ENCODE results near the gene DDX56. TPM values are rescaled to one million over a fixed set of nuclear protein-coding genes. Genes with fewer than 3 reads are reported as not detected.

The DDX56 gene
- 10 to 100 TPM; 47.4 to 79.2 TPM for total RNA-seq

- Histone ChIP-seq H3K9me3 (no peaks in the 10 kb centered on the region), H3K36me3 (peaks cover 39% of the 10 kb centered on the region)
Measured at GRCh38 chr7:44573464-44574286, at the start of gene DDX56. Gene DDX56 (minus strand): TSS chr7:44573908. CDS start chr7:44573895, 13 bp downstream.

GRCh38 chr7:44622342-44623151 is 48.8 kb upstream of the DDX56 start:
- H3K9me3 ChIP-seq: no peaks in the 10 kb centered on the region
- peaks cover 12% of the 10 kb centered on the region for H3K36me3 ChIP-seq
- no peak for TF ChIP-seq CTCF (IDR thresholded peaks at IDR 0.05)
- no peak overlapping the region for H3K4me3 ChIP-seq
- DNase-seq (ENCODE audit: low spot score) (no peak), ATAC-seq (ENCODE audit: insufficient number of reproducible peaks, low FRiP score, low read depth) (no peak)
- H3K4me1 ChIP-seq (ENCODE audit: control insufficient read depth in 1 of 2, low read depth in 2 of 2): peaks cover 10 to 20% of the 10 kb centered on the region in 2 donors
- H3K27me3 ChIP-seq (replicated peaks; ENCODE audit: insufficient read depth): no peaks in the 10 kb centered on the region
- H3K27ac ChIP-seq: no peak overlapping the region

More at GRCh38 chr7:44573464-44574286, at the start of gene DDX56:
- no peak for TF ChIP-seq CTCF (IDR thresholded peaks at IDR 0.05)
- Histone ChIP-seq H3K27me3 (replicated peaks; ENCODE audit: insufficient read depth) (no peaks in the 10 kb centered on the region), H3K4me1 (ENCODE audit: control insufficient read depth in 1 of 2, low read depth in 2 of 2) (peaks cover 6 to 26% of the 10 kb centered on the region in 2 donors), H3K4me3 (peak within 1 kb of the TSS; percentile 77), H3K27ac (peak within 1 kb of the TSS; percentile 81 to 91)
- ATAC-seq (ENCODE audit: insufficient number of reproducible peaks, low FRiP score, low read depth): peak; percentile 91
- DNase-seq (ENCODE audit: low spot score): peak; percentile 82

GRCh38 chr7:44621750-44622103 is 48.0 kb upstream of the DDX56 start:
- H3K27ac ChIP-seq: no peak overlapping the region
- no peak for ATAC-seq (ENCODE audit: insufficient number of reproducible peaks, low FRiP score, low read depth)
- DNase-seq (ENCODE audit: low spot score): no peak
- no peak for TF ChIP-seq CTCF (IDR thresholded peaks at IDR 0.05)
- H3K27me3 ChIP-seq (replicated peaks; ENCODE audit: insufficient read depth): no peaks in the 10 kb centered on the region
- no peaks in the 10 kb centered on the region for H3K9me3 ChIP-seq
- no peak overlapping the region for H3K4me3 ChIP-seq
- H3K4me1 ChIP-seq (ENCODE audit: control insufficient read depth in 1 of 2, low read depth in 2 of 2): peaks cover 10 to 20% of the 10 kb centered on the region in 2 donors
- H3K36me3 ChIP-seq: peaks cover 8% of the 10 kb centered on the region

- no peaks in the 10 kb centered on the region for H3K27me3 ChIP-seq (replicated peaks; ENCODE audit: insufficient read depth)
- peaks cover 10 to 20% of the 10 kb centered on the region in 2 donors for H3K4me1 ChIP-seq (ENCODE audit: control insufficient read depth in 1 of 2, low read depth in 2 of 2)
- H3K4me3 ChIP-seq: no peak overlapping the region
- no peaks in the 10 kb centered on the region for H3K9me3 ChIP-seq
- ATAC-seq (ENCODE audit: insufficient number of reproducible peaks, low FRiP score, low read depth) (no peak), DNase-seq (ENCODE audit: low spot score) (no peak)
- peaks cover 7% of the 10 kb centered on the region for H3K36me3 ChIP-seq
- no peak overlapping the region for H3K27ac ChIP-seq
- TF ChIP-seq CTCF (IDR thresholded peaks at IDR 0.05): no peak
Measured at GRCh38 chr7:44621034-44621749, 47.5 kb upstream of the DDX56 start.
